K562 (cell line): ENCODE measurements around the gene PEPD. TPM values are rescaled to one million over a fixed set of nuclear protein-coding genes. Genes with fewer than 3 reads are reported as not detected.

Experiments
- ATAC-seq: fragments of 200-7000 bp; cut with Tn5 transposase; 3 replicates; pipeline ENCODE4 v1.9.1; 2020; ENCODE audit warnings: moderate library complexity
- BruUV-seq: library from RNA; stranded (reverse); fragments of 400-500 nt; replicated peaks from 2 replicates; lab custom pipeline; 2021; lab: Mats Ljungman, UMichigan
- CTCF ChIA-PET: fragments of 300-600 bp; formaldehyde crosslinking; extraction: SDS; loops from one replicate; lab custom pipeline; 2021; ENCODE audit warnings: low intra/inter-chr PET ratio; lab: Yijun Ruan, JAX
- POLR2A ChIA-PET: fragments of 300-600, 350-650 bp; sonication (Branson Sonifier 250); formaldehyde crosslinking; extraction: SDS; loops from one replicate; lab custom pipeline; 2021; ENCODE audit warnings: antibody characterized with exemption, inconsistent platforms; lab: Yijun Ruan, JAX
- DNase-seq, 4 experiments: peaks; one replicate each; pipeline versions ENCODE4 v3.0.0 to v3.0.0-alpha.2; 2011 to 2018; ENCODE audit warnings: low spot score in 3 of 4, mixed read lengths in 3 of 4; ENCODE audit errors: extremely low read depth in 1 of 4
- FAIRE-seq: peaks from 2 replicates; lab custom pipeline; 2011; peaks lifted over from hg19 to GRCh38; lab: Jason Lieb, UNC
- H2AFZ ChIP-seq: 2 replicates; pipeline ENCODE4 v1.6.0; 2011; ENCODE audit warnings: low read depth, low read length, control low read depth, inconsistent platforms
- H3K27ac ChIP-seq: fragments of 200-600 bp; 3 replicates; pipeline ENCODE4 v1.8.0; 2011; ENCODE audit warnings: low read depth, mild to moderate bottlenecking, control low read depth, inconsistent platforms, low read length, moderate library complexity, mixed read lengths; ENCODE audit errors: extremely low read depth
- H3K27me3 ChIP-seq, 2 experiments: fragments of 300-600 bp in 1 of 2; 2 replicates in 1 of 2; 3 replicates in 1 of 2; pipeline versions ENCODE4 v1.6.0 to v1.8.0; 2011; ENCODE audit warnings: inconsistent platforms in 2 of 2, low read length in 2 of 2, mild to moderate bottlenecking in 1 of 2, mixed read lengths in 1 of 2, moderate library complexity in 1 of 2; ENCODE audit not compliant: control insufficient read depth in 2 of 2, insufficient read depth in 2 of 2
- H3K36me3 ChIP-seq: fragments of 300-600 bp; 3 replicates; pipeline ENCODE4 v1.8.0; 2011; ENCODE audit warnings: mild to moderate bottlenecking, low read length, inconsistent platforms; ENCODE audit not compliant: control insufficient read depth, insufficient read depth
- H3K4me1 ChIP-seq, 2 experiments: fragments of 200-600 bp in 1 of 2; replicated peaks in 1 of 2; 2 replicates in 1 of 2; 3 replicates in 1 of 2; pipeline versions ENCODE4 v1.5.1 to v1.8.0; 2011; ENCODE audit warnings: inconsistent platforms in 2 of 2, low read length in 2 of 2, mild to moderate bottlenecking in 1 of 2, mixed read lengths in 1 of 2, moderate library complexity in 1 of 2; ENCODE audit not compliant: control insufficient read depth in 2 of 2, insufficient read depth in 2 of 2
- H3K4me2 ChIP-seq: 2 replicates; pipeline ENCODE4 v1.6.1; 2011; ENCODE audit warnings: low read length, control low read depth, inconsistent platforms, mixed read lengths; ENCODE audit not compliant: insufficient read depth
- H3K4me3 ChIP-seq: fragments of 200-600 bp; sonication (generic), shearing (Covaris generic); 2 replicates; pipeline ENCODE4 v1.5.1; 2016; ENCODE audit warnings: control low read depth, inconsistent platforms
- H3K79me2 ChIP-seq: fragments of 200-600 bp; 3 replicates; pipeline ENCODE4 v1.8.0; 2011; ENCODE audit warnings: low read length, inconsistent platforms; ENCODE audit not compliant: control insufficient read depth, insufficient read depth
- H3K9ac ChIP-seq, 2 experiments: 2 replicates each; pipeline versions ENCODE4 v1.6.0 to v1.6.1; 2011; ENCODE audit warnings: low read depth in 2 of 2, low read length in 2 of 2, control low read depth in 1 of 2, inconsistent platforms in 1 of 2, mild to moderate bottlenecking in 1 of 2, mixed read lengths in 1 of 2; ENCODE audit not compliant: insufficient read depth in 1 of 2
- H3K9me1 ChIP-seq: one replicate; pipeline ENCODE4 v1.6.0; 2011; ENCODE audit warnings: inconsistent platforms, mild to moderate bottlenecking, low read length, moderate library complexity; ENCODE audit not compliant: control insufficient read depth, insufficient read depth
- H3K9me3 ChIP-seq: replicated peaks from 2 replicates; pipeline ENCODE4 v1.5.1; 2011; ENCODE audit warnings: low read depth, low read length, inconsistent platforms; ENCODE audit not compliant: control insufficient read depth, insufficient read depth
- H4K20me1 ChIP-seq: replicated peaks from 2 replicates; pipeline ENCODE4 v1.6.1; 2011; ENCODE audit warnings: low read length, inconsistent platforms, mixed read lengths; ENCODE audit not compliant: control insufficient read depth, insufficient read depth
- C11orf30 ChIP-seq: fragments of 450-650 bp; IDR thresholded peaks from 2 replicates; pipeline ENCODE4 v1.6.1; 2016; ENCODE audit warnings: low read depth, mild to moderate bottlenecking
- HDAC8 ChIP-seq: fragments of 450-650 bp; IDR thresholded peaks from 2 replicates; pipeline ENCODE4 v1.6.1; 2016; ENCODE audit warnings: mild to moderate bottlenecking, missing genetic modification characterization, moderate library complexity, missing compliant biosample characterization
- KLF1 ChIP-seq: fragments of 450-650 bp; IDR thresholded peaks from 2 replicates; pipeline ENCODE4 v1.6.1; 2016; ENCODE audit warnings: missing genetic modification characterization, missing compliant biosample characterization
- MAFF ChIP-seq: IDR thresholded peaks from 2 replicates; pipeline ENCODE4 v1.6.1; 2012; ENCODE audit warnings: low read length, improper control_type of control experiment
- MAFG ChIP-seq: fragments of 450-650 bp; conservative IDR thresholded peaks from 2 replicates; pipeline ENCODE4 v1.6.1; 2016; ENCODE audit warnings: missing genetic modification characterization, missing compliant biosample characterization
- MAFK ChIP-seq: IDR thresholded peaks from 2 replicates; pipeline ENCODE4 v1.6.1; 2011; ENCODE audit warnings: low read length, improper control_type of control experiment
- PCBP2 ChIP-seq: fragments of 200-400 bp; formaldehyde crosslinking; IDR thresholded peaks from 2 replicates; pipeline ENCODE4 v1.6.1; 2018; ENCODE audit warnings: low read length, low read depth, mild to moderate bottlenecking, moderate library complexity; ENCODE audit not compliant: poor library complexity, severe bottlenecking
- PHF21A ChIP-seq: fragments of 450-650 bp; IDR thresholded peaks from 2 replicates; pipeline ENCODE4 v1.6.1; 2017; ENCODE audit warnings: low read depth, borderline replicate concordance
- SOX6 ChIP-seq: fragments of 450-650 bp; IDR thresholded peaks from 2 replicates; pipeline ENCODE4 v1.6.1; 2014; ENCODE audit warnings: mild to moderate bottlenecking
- ZNF146 ChIP-seq: IDR thresholded peaks from one replicate; pipeline ENCODE4 v1.6.1; 2018; ENCODE audit warnings: missing compliant biosample characterization; ENCODE audit not compliant: unreplicated experiment
- ZNF408 ChIP-seq: fragments of 250-450 bp; sonication (Bioruptor Pico); IDR thresholded peaks from 2 replicates; pipeline ENCODE4 v1.4.0; 2020; ENCODE audit warnings: low read depth, mild to moderate bottlenecking, moderate library complexity
- WGBS: fragments of 100-300 bp; shearing (Covaris generic); methylation state at CpG from one replicate; pipeline ENCODE4 v1.1.6; 2016; ENCODE audit warnings: low coverage, mixed read lengths; ENCODE audit not compliant: insufficient coverage; ENCODE audit errors: missing lambda C conversion rate; 5-methylcytosine and 5-hydroxymethylcytosine counted together
- in situ Hi-C: fragments of 300-500 bp; cut with MboI; formaldehyde crosslinking; loops from 4 replicates; pipeline ENCODE4 v1.15.0; 2018; ENCODE audit warnings: inconsistent platforms, mixed read lengths
- intact Hi-C: fragments of 100-400 bp; cut with micrococcal nuclease; formaldehyde crosslinking; loops from 2 replicates; pipeline ENCODE4 v1.14.2; 2022
- polyA plus RNA-seq, 8 experiments: library from polyadenylated mRNA; depleted of rRNA in 4 of 8; stranded (reverse) in 5 of 8; unstranded in 3 of 8; fragments of >200 nt; fragmentation: Nextera tagmentation in 2 of 8; fragmentation: Illumina TruSeq in 1 of 8; extraction: Ambion mirVana in 2 of 8; extraction: Trizol in 1 of 8; gene quantifications; 2 replicates each; pipeline versions ENCODE4 v1.2.1 to v1.2.3, GENCODE V29; 2011 to 2014; ENCODE audit warnings: inconsistent platforms in 1 of 8, missing spikeins in 1 of 8
- total RNA-seq, 7 experiments: library from RNA; depleted of rRNA in 6 of 7; stranded (reverse); fragments of >200 nt in 6 of 7; fragmentation: Illumina TruSeq in 2 of 7; extraction: Trizol in 2 of 7; gene quantifications; 2 replicates each; pipeline versions ENCODE4 v1.2.1 to v1.2.3, GENCODE V29; 2011 to 2021; ENCODE audit warnings: low replicate concordance in 1 of 7
- TF ChIP-seq, protein P1 (sequence below): IDR thresholded peaks from 2 replicates; pipeline ENCODE4 v1.6.1; 2016; ENCODE audit warnings: missing genetic modification characterization, missing compliant biosample characterization
- TF ChIP-seq, protein P2 (sequence below): fragments of 450-650 bp; IDR thresholded peaks from 2 replicates; pipeline ENCODE4 v1.6.1; 2016; ENCODE audit warnings: missing biosample characterization, missing genetic modification characterization

PEPD gene
- total and polyA plus RNA-seq, 9 of the 15 experiments (the other 6 are each of a cell fraction or from before 2014, with no cell fraction given), result 1.3 to 19.2 (median 16.0) TPM

DNA sequence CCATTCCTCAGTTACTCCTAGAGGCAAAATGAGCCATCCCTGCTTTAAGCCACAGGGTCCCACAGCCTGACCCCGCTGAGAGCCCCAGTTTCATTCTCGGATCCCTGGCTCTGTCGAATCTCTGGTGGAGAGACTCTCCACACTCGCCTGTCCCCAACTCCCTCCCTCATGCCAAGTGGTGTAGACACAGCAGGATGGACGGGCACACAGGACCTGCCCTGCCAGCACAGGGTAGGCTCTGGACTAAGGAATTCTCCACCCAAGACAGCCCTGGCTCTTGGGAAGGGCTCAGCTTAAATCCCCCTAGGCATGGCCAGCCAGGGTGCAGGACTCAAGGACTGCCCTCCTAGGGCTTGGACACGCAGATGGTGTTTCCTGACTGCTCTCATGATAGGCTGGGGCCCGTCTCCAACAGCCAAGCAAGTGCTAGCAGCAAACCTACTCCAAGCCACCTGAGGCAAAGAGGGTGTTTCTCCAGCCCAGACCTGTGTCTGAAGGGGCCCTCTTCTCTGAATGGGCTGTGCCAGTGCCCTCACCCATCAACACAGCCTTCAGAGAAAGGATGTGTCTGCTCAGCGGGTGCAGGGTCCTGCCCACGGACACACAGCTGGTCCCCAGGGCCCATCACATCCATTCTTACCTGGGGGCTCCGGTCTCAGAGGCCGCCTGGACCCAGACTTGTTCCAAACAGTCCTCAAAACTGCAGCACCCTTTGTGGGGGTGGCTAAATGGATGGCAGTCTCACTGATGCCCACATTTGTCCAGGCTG is 65.3 kb downstream of the PEPD start:
- DNase-seq (no peak), FAIRE-seq (no peak), ATAC-seq (no peak)
- in situ Hi-C loops, result no loop called here
- Histone ChIP-seq H3K9me3 (no peaks in the 10 kb centered on the region), H3K79me2 (no peaks in the 10 kb centered on the region), H2AFZ (no peak overlapping the region), H3K9me1 (no peaks in the 10 kb centered on the region), H3K27ac (no peak overlapping the region), H4K20me1 (0 out of 2 replicates have a peak, but pooled peaks cover 8% of the 10 kb centered on the region), H3K27me3 (peaks cover 0 to 31% of the 10 kb centered on the region in 2 experiments; a peak in 2 of 5 replicates), H3K4me2 (no peak overlapping the region)
- CTCF ChIA-PET, result no interaction called here
- WGBS, result 3% methylated on average over 11 of the region's 11 CpGs
- TF ChIP-seq KLF1 (tag) (no peak), PHF21A (no peak), HDAC8 (tag) (no peak)
- TF ChIP-seq, all 486 proteins: peak for 0
- Histone ChIP-seq H3K4me3 (no peak overlapping the region), H3K36me3 (no peaks in the 10 kb centered on the region; the same call in 2 of the 3 replicates), H3K4me1 (no peaks in the 10 kb centered on the region; a peak in 1 of 5 replicates), H3K9ac (no peak overlapping the region)
- POLR2A ChIA-PET, result interaction anchor here (0.7 kb wide), 1 partner anchor 21 kb away, joined by 3 read pairs; no protein-coding TSS in a partner anchor
- no TSS peak for BruUV-seq
- intact Hi-C loops, result no loop called here

DNA sequence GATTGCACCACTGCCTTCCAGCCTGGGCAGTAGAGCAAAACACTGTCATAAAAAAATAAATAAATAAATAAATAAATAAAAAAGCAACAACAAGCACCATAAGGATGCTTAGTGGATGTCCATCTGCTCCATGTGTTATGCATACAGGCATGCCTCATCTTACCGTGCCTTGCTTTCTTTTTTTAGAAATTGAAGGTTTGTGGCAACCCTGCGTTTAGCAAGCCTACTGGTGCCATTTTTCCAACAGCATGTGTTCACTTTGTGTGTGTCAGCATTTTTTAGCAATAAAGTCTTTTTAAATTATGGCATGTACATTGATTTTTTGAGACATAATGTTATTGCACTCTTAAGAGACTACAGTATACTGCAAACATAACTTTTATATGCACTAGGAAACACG is 68.3 kb downstream of the PEPD start:
- Histone ChIP-seq H3K4me2 (no peak overlapping the region), H3K9ac (no peak overlapping the region), H4K20me1 (0 out of 2 replicates have a peak, but pooled peaks cover 8% of the 10 kb centered on the region), H3K4me1 (no peaks in the 10 kb centered on the region; a peak in 1 of 5 replicates), H3K27ac (no peak overlapping the region), H2AFZ (no peak overlapping the region), H3K27me3 (peaks cover 0 to 31% of the 10 kb centered on the region in 2 experiments; a peak in 2 of 5 replicates), H3K79me2 (no peaks in the 10 kb centered on the region), H3K9me1 (no peaks in the 10 kb centered on the region), H3K9me3 (no peaks in the 10 kb centered on the region), H3K4me3 (no peak overlapping the region), H3K36me3 (no peaks in the 10 kb centered on the region; the same call in 2 of the 3 replicates)
- in situ Hi-C loops, result no loop called here
- no peak for ATAC-seq
- 2% methylated on average over 3 of the region's 3 CpGs for WGBS
- no peak for DNase-seq
- intact Hi-C loops, result no loop called here
- ChIA-PET POLR2A (interaction anchor here (0.8 kb wide), 1 partner anchor 11 kb away, joined by 3 read pairs; no protein-coding TSS in a partner anchor), CTCF (no interaction called here)
- BruUV-seq, result no TSS peak
- FAIRE-seq, result no peak
- TF ChIP-seq MAFK (peak; percentile 60), MAFG (tag) (peak; percentile 54), ZNF146 (CRISPR knock-in tag) (no peak), PCBP2 (no peak), SOX6 (no peak), MAFF (peak; percentile 67), C11orf30 (peak; percentile 70; the same call in 1 of the 2 replicates), ZNF408 (CRISPR knock-in tag) (no peak), KLF1 (tag) (no peak)
- TF ChIP-seq, protein P1, sequence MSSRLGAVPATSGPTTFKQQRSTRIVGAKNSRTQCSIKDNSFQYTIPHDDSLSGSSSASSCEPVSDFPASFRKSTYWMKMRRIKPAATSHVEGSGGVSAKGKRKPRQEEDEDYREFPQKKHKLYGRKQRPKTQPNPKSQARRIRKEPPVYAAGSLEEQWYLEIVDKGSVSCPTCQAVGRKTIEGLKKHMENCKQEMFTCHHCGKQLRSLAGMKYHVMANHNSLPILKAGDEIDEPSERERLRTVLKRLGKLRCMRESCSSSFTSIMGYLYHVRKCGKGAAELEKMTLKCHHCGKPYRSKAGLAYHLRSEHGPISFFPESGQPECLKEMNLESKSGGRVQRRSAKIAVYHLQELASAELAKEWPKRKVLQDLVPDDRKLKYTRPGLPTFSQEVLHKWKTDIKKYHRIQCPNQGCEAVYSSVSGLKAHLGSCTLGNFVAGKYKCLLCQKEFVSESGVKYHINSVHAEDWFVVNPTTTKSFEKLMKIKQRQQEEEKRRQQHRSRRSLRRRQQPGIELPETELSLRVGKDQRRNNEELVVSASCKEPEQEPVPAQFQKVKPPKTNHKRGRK (tag), result no peak
- TF ChIP-seq, protein P2, sequence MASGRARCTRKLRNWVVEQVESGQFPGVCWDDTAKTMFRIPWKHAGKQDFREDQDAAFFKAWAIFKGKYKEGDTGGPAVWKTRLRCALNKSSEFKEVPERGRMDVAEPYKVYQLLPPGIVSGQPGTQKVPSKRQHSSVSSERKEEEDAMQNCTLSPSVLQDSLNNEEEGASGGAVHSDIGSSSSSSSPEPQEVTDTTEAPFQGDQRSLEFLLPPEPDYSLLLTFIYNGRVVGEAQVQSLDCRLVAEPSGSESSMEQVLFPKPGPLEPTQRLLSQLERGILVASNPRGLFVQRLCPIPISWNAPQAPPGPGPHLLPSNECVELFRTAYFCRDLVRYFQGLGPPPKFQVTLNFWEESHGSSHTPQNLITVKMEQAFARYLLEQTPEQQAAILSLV (tag), result no peak
